GM18867 (cell line): ENCODE results near the gene ZBED2.
"Not testable (repeated sequence)": the region's sequence is repeated elsewhere in the genome, so short reads cannot be mapped to it uniquely, and the experiment has no call there.

ENCODE experiments used
- ATAC-seq: cut with Tn5 transposase; IDR thresholded peaks from one replicate; pipeline ENCODE4 v1.9.1; 2021; ENCODE audit warnings: mild to moderate bottlenecking, moderate library complexity; ENCODE audit not compliant: unreplicated experiment

ZBED2 gene

DNA sequence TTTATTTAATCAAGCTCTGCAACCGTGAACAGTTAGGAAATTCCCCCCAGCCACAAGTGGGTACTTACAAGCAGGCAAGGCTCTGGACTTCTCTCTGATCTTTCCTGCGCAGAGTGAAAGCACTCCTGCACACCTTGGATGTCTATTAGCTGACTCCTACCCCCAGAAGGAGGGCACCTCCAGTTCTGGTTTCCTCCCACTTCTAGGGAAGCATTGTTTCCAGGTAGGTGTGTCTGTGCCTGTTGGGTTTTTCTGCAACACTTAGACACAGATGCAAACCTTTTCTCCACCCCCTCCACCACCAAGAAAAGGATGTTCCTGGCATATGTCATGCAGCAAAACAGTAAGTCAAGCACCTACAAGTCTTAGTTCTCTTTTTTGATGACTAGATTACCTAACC is at the start of gene ZBED2:
Gene ZBED2, minus strand, starts transcription at position 115 of the 400 bp plus-strand sequence. CDS start 1,145 bp downstream, outside the sequence.
- peak; percentile 62 for ATAC-seq

- no peak for ATAC-seq
Measured at GRCh38 chr3:111639316-111639715, 44.2 kb upstream of the ZBED2 start.

GRCh38 chr3:111636366-111636885 is 41.3 kb upstream of the ZBED2 start:
- no peak for ATAC-seq

- no peak for ATAC-seq
Measured at GRCh38 chr3:111635403-111635802, 40.3 kb upstream of the ZBED2 start.

- ATAC-seq: not testable (repeated sequence)
Measured at GRCh38 chr3:111630638-111631037, 35.5 kb upstream of the ZBED2 start.

- not testable (repeated sequence) for ATAC-seq
Measured at GRCh38 chr3:111629018-111629417, 33.9 kb upstream of the ZBED2 start.

GRCh38 chr3:111627092-111627491 is 31.9 kb upstream of the ZBED2 start:
- ATAC-seq: no peak

DNA sequence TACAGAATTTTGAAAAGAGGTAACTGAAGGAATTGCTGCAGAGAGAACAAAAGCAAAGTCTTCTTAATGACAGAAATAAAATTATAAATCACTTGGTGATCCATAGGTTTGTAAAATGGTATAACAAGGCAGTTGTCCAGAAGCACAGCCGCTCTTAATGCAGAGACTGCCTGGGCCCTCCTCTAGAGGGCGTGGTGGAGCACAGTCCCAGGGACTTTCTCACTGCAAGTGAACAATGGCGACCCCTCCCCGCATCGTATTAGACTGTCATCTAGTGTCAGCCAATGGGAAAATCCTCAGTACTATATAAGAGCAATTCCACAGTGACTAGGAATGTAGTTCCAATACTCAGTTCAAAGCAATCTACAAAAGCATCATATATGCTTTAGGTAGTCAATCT is 26.4 kb upstream of the ZBED2 start:
- ATAC-seq: no peak

DNA sequence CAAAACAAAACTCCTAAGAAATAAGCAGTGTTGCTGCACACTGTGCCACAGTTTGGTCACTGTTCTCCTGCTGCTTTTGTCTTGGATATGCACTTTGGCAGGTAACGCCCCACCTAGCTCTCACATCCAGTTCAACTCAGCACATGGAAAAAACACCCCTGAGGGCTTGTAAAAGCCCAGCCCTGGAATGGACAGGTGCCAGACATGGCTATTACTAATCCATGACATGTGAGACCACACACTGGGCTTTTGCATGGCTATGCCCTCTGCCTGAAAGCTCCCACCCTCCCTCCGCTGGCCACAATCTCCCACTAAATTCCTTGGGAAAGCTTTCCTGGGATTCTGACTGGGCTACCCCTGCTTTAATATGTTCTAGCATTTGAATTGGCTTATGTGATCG is 24.7 kb upstream of the ZBED2 start:
- no peak for ATAC-seq

GRCh38 chr3:111618945-111619344 is 23.8 kb upstream of the ZBED2 start:
- no peak for ATAC-seq

GRCh38 chr3:111617912-111618601 is 22.9 kb upstream of the ZBED2 start:
- ATAC-seq: no peak

DNA sequence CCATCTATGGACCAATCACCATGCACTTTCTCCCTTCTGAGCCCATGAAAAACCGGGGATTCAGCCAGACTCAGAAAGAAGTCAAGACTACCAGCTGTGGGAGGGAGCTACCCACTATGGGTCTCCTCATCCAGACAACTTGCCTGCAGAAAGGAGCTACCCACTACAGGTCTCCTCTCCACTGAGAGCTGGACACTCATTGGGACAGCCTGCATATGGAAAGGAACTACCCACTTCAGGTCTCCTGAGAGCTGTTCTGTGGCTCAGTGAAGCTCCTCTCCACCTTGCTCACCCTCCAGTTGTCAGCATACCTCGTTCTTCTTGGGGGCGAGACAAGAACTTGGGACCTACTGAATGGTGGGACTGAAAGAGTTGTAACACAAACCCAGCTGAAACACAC is 22.3 kb upstream of the ZBED2 start:
- no peak for ATAC-seq

- ATAC-seq: peak; percentile 91
Measured at GRCh38 chr3:111616417-111617105, 21.4 kb upstream of the ZBED2 start.

DNA sequence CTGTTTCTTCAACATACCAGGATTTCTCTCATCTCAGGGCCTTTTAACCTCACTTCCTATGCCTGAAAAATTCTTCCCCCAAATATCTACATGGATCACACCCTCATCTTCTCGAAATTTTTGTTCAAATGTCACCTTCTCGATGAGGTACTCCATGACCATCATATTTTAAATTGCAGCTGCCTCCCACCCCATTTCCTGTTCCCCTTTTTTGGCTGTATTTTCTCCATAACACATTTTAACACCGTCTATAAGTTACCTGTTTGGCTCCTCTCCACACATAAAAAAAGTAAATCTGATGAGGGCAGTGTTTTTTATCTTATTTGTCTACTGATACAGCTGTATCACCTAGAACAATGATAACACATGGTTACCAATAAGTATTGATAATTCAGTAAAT is 20.7 kb upstream of the ZBED2 start:
- no peak for ATAC-seq

DNA sequence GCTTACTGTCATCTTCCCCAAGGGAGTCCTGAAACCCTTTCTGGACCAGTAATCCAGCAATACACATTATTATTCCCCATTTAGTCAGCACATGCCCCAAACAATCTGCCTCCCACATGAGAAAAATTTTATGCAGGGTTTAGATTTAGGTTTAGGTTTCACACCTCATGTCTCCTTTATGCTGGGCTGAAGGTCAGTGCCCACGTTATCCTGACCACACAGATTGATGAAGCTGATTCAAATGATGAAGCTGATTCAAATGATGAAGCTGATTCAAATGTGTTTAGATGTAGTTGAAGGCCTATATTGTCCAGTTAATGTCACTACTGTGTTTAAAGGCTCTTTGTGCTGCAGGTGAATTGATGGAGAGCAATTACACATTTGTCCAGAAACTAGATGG is 18.1 kb upstream of the ZBED2 start:
- ATAC-seq: no peak

DNA sequence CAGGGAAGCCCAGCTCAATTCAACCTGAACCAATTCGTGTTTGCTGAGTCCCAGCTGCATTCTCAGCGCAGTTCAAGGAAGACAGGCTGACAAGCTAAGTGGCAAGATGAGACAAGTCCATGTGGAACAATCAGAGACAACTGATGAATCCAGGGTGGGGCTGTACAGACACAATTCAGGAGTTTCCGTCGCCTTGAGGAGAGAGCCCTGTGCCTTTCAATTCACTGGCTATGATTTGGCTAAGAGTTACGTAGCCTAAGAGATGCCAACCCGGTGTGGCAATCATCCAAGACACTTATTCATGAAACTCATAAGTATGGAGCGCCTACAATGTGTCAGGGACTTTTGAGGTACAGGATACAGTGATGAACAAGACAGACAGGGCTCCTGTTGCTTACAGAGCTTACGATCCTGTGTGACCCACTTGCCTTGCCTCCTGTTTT is 15.5 kb upstream of the ZBED2 start:
- ATAC-seq: peak; percentile 2

DNA sequence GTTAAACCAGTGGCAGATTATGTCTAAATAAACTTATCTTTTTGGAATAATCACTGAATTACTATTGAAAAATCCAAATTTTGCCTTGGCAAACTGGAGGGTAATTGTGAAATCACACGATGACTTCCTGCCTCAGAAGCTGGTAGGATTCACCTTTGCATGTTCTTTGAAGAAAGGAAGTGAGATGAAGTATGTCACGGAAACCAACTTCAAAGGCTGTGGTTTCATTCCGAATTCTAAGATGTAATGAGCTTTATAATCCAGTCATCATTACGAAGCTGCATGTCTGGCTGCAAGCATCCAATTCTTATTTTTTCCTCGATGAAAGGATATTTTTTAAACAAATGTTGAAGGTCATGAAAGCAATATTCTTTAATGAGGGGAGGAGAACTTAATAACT is 15.0 kb upstream of the ZBED2 start:
- peak; percentile 93 for ATAC-seq

GRCh38 chr3:111609700-111610099 is 14.6 kb upstream of the ZBED2 start:
- ATAC-seq: no peak

DNA sequence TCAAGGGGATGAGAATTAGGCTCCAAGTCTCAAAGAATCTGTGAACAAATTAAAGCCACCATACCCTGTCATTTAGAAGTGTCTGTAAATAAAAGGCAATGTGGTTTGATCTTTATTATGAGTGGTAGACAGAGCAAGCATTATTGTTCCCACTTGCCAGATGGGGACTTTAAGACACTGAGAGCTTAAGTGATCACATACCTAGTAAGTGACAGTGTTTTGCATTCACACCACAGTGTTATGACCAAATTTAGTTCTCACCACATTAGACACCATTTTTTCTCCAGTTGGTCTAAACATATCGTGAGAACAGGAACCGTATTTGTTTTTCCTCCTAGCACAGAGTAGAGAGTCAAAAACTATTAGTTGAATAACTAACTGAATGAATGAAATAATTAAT is 13.2 kb upstream of the ZBED2 start:
- ATAC-seq: peak; percentile 55

GRCh38 chr3:111607240-111607920 is 12.2 kb upstream of the ZBED2 start:
- no peak for ATAC-seq

GRCh38 chr3:111605493-111605892 is 10.3 kb upstream of the ZBED2 start:
- ATAC-seq: no peak

DNA sequence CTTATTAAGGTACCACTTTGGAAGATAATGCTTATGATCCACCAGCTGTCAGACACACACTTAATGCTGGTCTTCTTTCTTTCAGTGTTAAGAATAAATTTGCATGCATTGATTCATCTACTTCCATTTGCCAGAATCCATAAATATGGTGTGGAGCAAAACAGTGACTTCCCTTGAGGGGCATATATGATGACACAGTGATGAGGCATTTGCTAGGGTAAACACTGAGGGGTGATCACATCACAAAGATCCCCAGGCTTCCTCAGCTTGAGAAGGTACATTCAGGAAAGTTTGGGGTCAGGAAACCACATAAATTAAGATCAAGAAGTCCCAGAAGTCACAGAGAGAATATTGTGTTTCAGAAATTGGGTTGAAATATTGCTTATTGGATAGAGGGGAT is 9.9 kb upstream of the ZBED2 start:
- no peak for ATAC-seq
